Trophoblast cell (in vitro differentiated cells and primary cell): Measurements from ENCODE around the gene B3GNT3.

Experiments used
- DNase-seq, 2 donors: peaks; one replicate each; pipeline ENCODE4 v3.0.0-alpha.2; 2016
- H2AFZ ChIP-seq: 2 replicates; pipeline ENCODE4 v1.6.1; 2013; ENCODE audit warnings: low read length, moderate library complexity, mild to moderate bottlenecking; ENCODE audit not compliant: insufficient read depth, poor library complexity
- H2AK5ac ChIP-seq: 2 replicates; pipeline ENCODE4 v1.6.1; 2013; ENCODE audit warnings: mild to moderate bottlenecking, low read length
- H2BK120ac ChIP-seq: 2 replicates; pipeline ENCODE4 v1.6.1; 2013; ENCODE audit warnings: low read length, mild to moderate bottlenecking, moderate library complexity; ENCODE audit not compliant: insufficient read depth, poor library complexity
- H2BK12ac ChIP-seq: 2 replicates; pipeline ENCODE4 v1.6.1; 2013; ENCODE audit warnings: mild to moderate bottlenecking, low read length, moderate library complexity
- H2BK5ac ChIP-seq: 2 replicates; pipeline ENCODE4 v1.6.1; 2013; ENCODE audit warnings: low read length, low read depth, moderate library complexity, mild to moderate bottlenecking; ENCODE audit not compliant: poor library complexity
- H3K14ac ChIP-seq: 2 replicates; pipeline ENCODE4 v1.6.1; 2013; ENCODE audit warnings: mild to moderate bottlenecking, low read length
- H3K18ac ChIP-seq: 2 replicates; pipeline ENCODE4 v1.6.1; 2013; ENCODE audit warnings: mild to moderate bottlenecking, low read length
- H3K23ac ChIP-seq: 2 replicates; pipeline ENCODE4 v1.6.1; 2013; ENCODE audit warnings: low read length
- H3K27ac ChIP-seq: 2 replicates; pipeline ENCODE4 v1.5.1; 2013; ENCODE audit warnings: low read depth, mild to moderate bottlenecking, inconsistent platforms, low read length, moderate library complexity
- H3K27me3 ChIP-seq: 2 replicates; pipeline ENCODE4 v1.6.1; 2013; ENCODE audit warnings: inconsistent platforms, mild to moderate bottlenecking, low read length, moderate library complexity; ENCODE audit not compliant: insufficient read depth
- H3K36me3 ChIP-seq, 2 experiments: 1 replicate in 1 of 2; 2 replicates in 1 of 2; pipeline ENCODE4 v1.6.1; 2013; ENCODE audit warnings: low read length in 2 of 2, mild to moderate bottlenecking in 2 of 2, moderate library complexity in 1 of 2; ENCODE audit not compliant: insufficient read depth in 2 of 2, control insufficient read depth in 1 of 2
- H3K4ac ChIP-seq: 2 replicates; pipeline ENCODE4 v1.6.1; 2013; ENCODE audit warnings: low read depth, mild to moderate bottlenecking, low read length, moderate library complexity
- H3K4me1 ChIP-seq, 2 experiments: 1 replicate in 1 of 2; 2 replicates in 1 of 2; pipeline ENCODE4 v1.6.1; 2013; ENCODE audit warnings: low read length in 2 of 2, mild to moderate bottlenecking in 2 of 2, moderate library complexity in 1 of 2; ENCODE audit not compliant: insufficient read depth in 2 of 2, control insufficient read depth in 1 of 2
- H3K4me2 ChIP-seq: 2 replicates; pipeline ENCODE4 v1.6.1; 2013; ENCODE audit warnings: inconsistent platforms, mild to moderate bottlenecking, low read length, moderate library complexity
- H3K4me3 ChIP-seq: 2 replicates; pipeline ENCODE4 v1.5.1; 2013; ENCODE audit warnings: mild to moderate bottlenecking, low read depth, low read length, inconsistent platforms
- H3K79me1 ChIP-seq: one replicate; pipeline ENCODE4 v1.6.1; 2013; ENCODE audit warnings: low read length
- H3K79me2 ChIP-seq: 2 replicates; pipeline ENCODE4 v1.6.1; 2013; ENCODE audit warnings: low read length, mild to moderate bottlenecking; ENCODE audit not compliant: control insufficient read depth, insufficient read depth, poor library complexity
- H3K9ac ChIP-seq: 2 replicates; pipeline ENCODE4 v1.6.1; 2013; ENCODE audit warnings: mild to moderate bottlenecking, low read length
- H3K9me3 ChIP-seq: 2 replicates; pipeline ENCODE4 v1.6.1; 2013; ENCODE audit warnings: low read depth, mild to moderate bottlenecking, control low read depth, inconsistent platforms, low read length; ENCODE audit not compliant: insufficient read depth
- H4K12ac ChIP-seq: 2 replicates; pipeline ENCODE4 v1.6.1; 2013; ENCODE audit warnings: low read depth, mild to moderate bottlenecking, low read length, moderate library complexity
- H4K8ac ChIP-seq: 2 replicates; pipeline ENCODE4 v1.6.1; 2013; ENCODE audit warnings: low read depth, mild to moderate bottlenecking, low read length, moderate library complexity
- H4K91ac ChIP-seq: one replicate; pipeline ENCODE4 v1.6.1; 2013; ENCODE audit warnings: low read depth, mild to moderate bottlenecking, low read length, moderate library complexity
- WGBS: extraction: QIAGEN DNeasy Blood & Tissue Kit; methylation state at CpG from one replicate; pipeline ENCODE4 v1.1.7; 2013; ENCODE audit warnings: missing lambda C conversion rate; ENCODE audit not compliant: insufficient read length, insufficient coverage; ENCODE audit errors: extremely low coverage; 5-methylcytosine and 5-hydroxymethylcytosine counted together

Gene B3GNT3

DNA sequence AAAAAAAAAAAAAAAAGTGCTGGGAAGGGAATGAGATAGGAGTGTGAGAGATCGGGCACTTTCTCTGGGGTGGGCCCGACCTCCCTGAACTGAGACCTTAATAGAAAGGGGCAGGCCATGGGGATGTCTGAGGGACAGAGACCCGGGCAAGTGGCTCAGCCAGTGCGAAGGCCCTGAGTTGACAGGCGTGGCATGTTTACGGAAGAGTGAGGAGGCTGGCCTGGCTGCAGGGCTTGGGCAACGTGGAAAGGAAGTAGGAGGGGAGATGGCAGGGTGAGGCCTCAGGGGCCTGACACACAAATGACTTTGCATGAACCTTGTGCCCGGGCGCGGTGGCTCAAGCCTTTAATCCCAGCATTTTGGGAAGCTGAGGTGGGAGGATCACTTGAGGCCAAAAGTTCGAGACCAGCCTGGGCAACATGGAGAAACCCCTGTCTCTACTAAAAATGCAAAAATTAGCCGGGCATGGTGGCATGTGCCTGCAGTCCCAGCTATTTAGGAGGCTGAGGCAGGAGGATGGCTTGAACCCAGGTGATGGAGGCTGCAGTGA is 29.8 kb upstream of the B3GNT3 start:
- Histone ChIP-seq H4K8ac (no peak overlapping the region), H3K27me3 (no peaks in the 10 kb centered on the region), H3K79me1 (no peaks in the 10 kb centered on the region), H3K18ac (no peak overlapping the region), H3K23ac (no peak overlapping the region), H3K14ac (no peak overlapping the region), H2BK120ac (no peak overlapping the region), H2BK5ac (no peak overlapping the region), H3K27ac (no peak overlapping the region), H4K12ac (no peak overlapping the region), H2AK5ac (no peak overlapping the region), H3K9ac (no peak overlapping the region), H3K4me3 (no peak overlapping the region), H3K4ac (no peak overlapping the region), H2BK12ac (no peak overlapping the region), H2AFZ (no peak overlapping the region), H3K36me3 (no peaks in the 10 kb centered on the region), H3K79me2 (no peaks in the 10 kb centered on the region), H4K91ac (no peak overlapping the region), H3K4me2 (no peak overlapping the region), H3K9me3 (peaks cover 2% of the 10 kb centered on the region), H3K4me1 (no peaks in the 10 kb centered on the region)
- WGBS, result no CpG with 5 or more reads among the region's 12 CpGs
- peak in 1 of 2 donors; percentile 18 for DNase-seq

DNA sequence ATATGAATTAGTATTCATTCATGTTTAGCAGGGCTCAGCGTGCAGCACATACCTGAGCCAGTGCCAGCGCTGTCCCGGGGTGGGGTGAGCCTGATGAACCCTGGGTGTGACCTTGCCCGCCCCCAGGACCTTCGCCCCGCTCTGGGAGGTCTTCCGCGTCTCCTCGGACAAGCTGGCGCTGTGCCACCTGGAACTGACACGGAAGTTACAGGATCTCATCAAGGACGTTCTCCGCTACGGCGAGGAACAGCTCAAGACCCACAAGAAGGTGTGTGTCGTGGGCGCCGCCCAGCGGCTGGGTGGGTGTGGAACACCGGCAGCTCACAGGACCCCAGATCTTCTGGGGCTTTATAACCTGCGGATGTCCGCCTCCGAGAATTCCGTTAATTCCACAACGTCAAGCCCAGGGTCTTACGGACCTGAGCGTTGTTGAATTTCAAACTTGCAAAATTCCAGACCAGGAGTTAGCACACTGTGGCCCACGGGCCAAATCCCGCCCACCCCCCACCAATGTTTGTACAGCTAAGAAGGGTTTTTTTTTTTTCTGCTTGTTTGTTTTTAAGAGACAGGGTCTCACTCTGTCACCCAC is 28.3 kb upstream of the B3GNT3 start:
- Histone ChIP-seq H3K9ac (no peak overlapping the region), H3K23ac (no peak overlapping the region), H3K36me3 (no peaks in the 10 kb centered on the region), H2AFZ (no peak overlapping the region), H3K14ac (no peak overlapping the region), H2BK12ac (no peak overlapping the region), H3K4me3 (no peak overlapping the region), H2AK5ac (no peak overlapping the region), H3K4me1 (no peaks in the 10 kb centered on the region), H4K91ac (no peak overlapping the region), H3K4ac (no peak overlapping the region), H3K9me3 (peaks cover 2% of the 10 kb centered on the region), H2BK120ac (no peak overlapping the region), H4K12ac (no peak overlapping the region), H2BK5ac (no peak overlapping the region), H3K4me2 (peak overlapping the region; percentile 43), H3K79me1 (no peaks in the 10 kb centered on the region), H3K18ac (no peak overlapping the region), H4K8ac (peak overlapping the region; percentile 44), H3K79me2 (no peaks in the 10 kb centered on the region), H3K27ac (no peak overlapping the region), H3K27me3 (no peaks in the 10 kb centered on the region)
- peak; percentile 76 to 91 for DNase-seq
- WGBS, result no CpG with 5 or more reads among the region's 29 CpGs

DNA sequence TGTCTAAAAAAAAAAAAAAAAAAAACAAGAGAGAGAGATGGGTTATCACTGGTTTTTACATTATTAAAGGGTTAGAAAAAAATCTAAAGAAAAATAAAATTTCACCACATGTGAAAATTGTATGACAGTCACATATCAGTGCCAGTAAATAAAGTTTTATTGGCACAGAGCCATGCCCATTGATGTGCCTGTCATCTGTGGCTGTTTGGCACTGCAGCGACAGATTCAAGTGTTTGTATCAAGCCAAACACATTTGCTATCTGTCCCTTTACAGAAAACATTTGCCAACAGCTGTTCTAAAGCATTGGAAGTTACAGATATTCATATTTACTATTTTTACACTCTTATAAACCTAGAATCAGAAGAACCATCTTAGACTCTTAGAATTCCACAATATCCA is 27.4 kb upstream of the B3GNT3 start:
- Histone ChIP-seq H3K4me2 (no peak overlapping the region), H4K91ac (no peak overlapping the region), H2BK12ac (no peak overlapping the region), H2BK120ac (no peak overlapping the region), H2AK5ac (no peak overlapping the region), H3K27me3 (no peaks in the 10 kb centered on the region), H2BK5ac (no peak overlapping the region), H4K8ac (no peak overlapping the region), H3K4me1 (no peaks in the 10 kb centered on the region), H3K14ac (no peak overlapping the region), H3K27ac (no peak overlapping the region), H3K4me3 (no peak overlapping the region), H3K23ac (no peak overlapping the region), H3K18ac (no peak overlapping the region), H2AFZ (no peak overlapping the region), H3K79me2 (no peaks in the 10 kb centered on the region), H3K79me1 (no peaks in the 10 kb centered on the region), H4K12ac (no peak overlapping the region), H3K36me3 (no peaks in the 10 kb centered on the region), H3K9me3 (peaks cover 4% of the 10 kb centered on the region), H3K9ac (no peak overlapping the region), H3K4ac (no peak overlapping the region)
- no CpG with 5 or more reads among the region's 1 CpG for WGBS
- DNase-seq, result no peak

DNA sequence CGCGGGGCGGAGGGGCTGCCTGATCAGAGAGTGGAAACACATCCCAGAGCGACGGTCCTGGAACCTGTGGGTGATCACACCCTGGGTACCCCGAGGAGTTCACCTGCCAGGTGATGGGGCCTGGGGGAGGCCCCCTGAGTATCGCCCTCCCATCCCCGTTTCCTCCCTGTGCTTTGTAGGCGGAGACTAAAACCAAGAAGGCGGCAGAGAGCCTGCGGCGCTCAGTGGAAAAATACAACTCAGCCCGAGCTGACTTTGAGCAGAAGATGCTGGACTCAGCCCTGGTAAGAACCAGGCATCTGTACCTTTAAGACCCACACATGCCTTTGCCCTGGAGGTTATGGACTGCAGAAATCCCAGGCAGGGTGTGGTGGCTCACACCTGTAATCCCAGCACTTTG is 24.3 kb upstream of the B3GNT3 start:
- no peak overlapping the region for H4K91ac ChIP-seq
- no peak overlapping the region for H4K12ac ChIP-seq
- no peak overlapping the region for H3K23ac ChIP-seq
- no peaks in the 10 kb centered on the region for H3K79me2 ChIP-seq
- H3K14ac ChIP-seq, result no peak overlapping the region
- no peak overlapping the region for H3K18ac ChIP-seq
- no peak overlapping the region for H4K8ac ChIP-seq
- no peak for DNase-seq
- H2AK5ac ChIP-seq, result no peak overlapping the region
- no peaks in the 10 kb centered on the region for H3K4me1 ChIP-seq
- H3K79me1 ChIP-seq, result no peaks in the 10 kb centered on the region
- peaks cover 2% of the 10 kb centered on the region for H3K9me3 ChIP-seq
- no peak overlapping the region for H3K4ac ChIP-seq
- no peak overlapping the region for H2BK120ac ChIP-seq
- H2BK12ac ChIP-seq, result no peak overlapping the region
- no peak overlapping the region for H2BK5ac ChIP-seq
- H3K4me2 ChIP-seq, result no peak overlapping the region
- WGBS, result no CpG with 5 or more reads among the region's 13 CpGs
- H3K4me3 ChIP-seq, result no peak overlapping the region
- no peaks in the 10 kb centered on the region for H3K36me3 ChIP-seq
- H3K27me3 ChIP-seq, result no peaks in the 10 kb centered on the region
- H3K27ac ChIP-seq, result no peak overlapping the region
- no peak overlapping the region for H3K9ac ChIP-seq
- no peak overlapping the region for H2AFZ ChIP-seq
